ENCODE data around the gene SNRPA. TPM values are rescaled to one million over a fixed set of nuclear protein-coding genes. Genes with fewer than 3 reads are reported as not detected.
"Not testable (repeated sequence)": the region's sequence is repeated elsewhere in the genome, so short reads cannot be mapped to it uniquely, and the experiment has no call there.

SNRPA gene
- total RNA-seq, 4 donors from 2014 or later, result 52.8 to 92.7 (median 70.9) TPM

DNA sequence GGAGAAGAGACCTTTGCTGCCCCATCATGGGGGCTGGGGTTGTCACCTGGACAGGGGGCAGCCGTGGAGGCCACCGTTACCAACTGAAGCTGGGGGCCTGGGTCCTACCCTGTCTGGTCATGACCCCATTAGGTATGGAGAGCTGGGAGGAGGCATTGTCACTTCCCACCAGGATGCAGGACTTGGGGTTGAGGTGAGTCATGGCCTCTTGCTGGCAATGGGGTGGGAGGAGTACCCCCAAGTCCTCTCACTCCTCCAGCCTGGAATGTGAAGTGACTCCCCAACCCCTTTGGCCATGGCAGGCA is 57.0 kb downstream of the SNRPA start:
- Histone ChIP-seq H3K36me3 (peaks cover 4 to 32% (median 7%) of the 10 kb centered on the region in 3 donors), H3K9me3 (no peaks in the 10 kb centered on the region), H3K4me3 (no peak overlapping the region), H3K4me1 (peaks cover 0 to 92% (median 77%) of the 10 kb centered on the region in 4 donors), H3K27ac (peak overlapping the region in 2 of 4 donors; percentile 97 to 98), H3K27me3 (no peaks in the 10 kb centered on the region)
- WGBS, 2 donors, result 89% methylated on average over 2 of the region's 2 CpGs; no CpG with 5 or more reads in 1 of the 2 donors
- no peak for DNase-seq (ENCODE audit: low spot score in 2 of 2)
- TF ChIP-seq, protein P1, sequence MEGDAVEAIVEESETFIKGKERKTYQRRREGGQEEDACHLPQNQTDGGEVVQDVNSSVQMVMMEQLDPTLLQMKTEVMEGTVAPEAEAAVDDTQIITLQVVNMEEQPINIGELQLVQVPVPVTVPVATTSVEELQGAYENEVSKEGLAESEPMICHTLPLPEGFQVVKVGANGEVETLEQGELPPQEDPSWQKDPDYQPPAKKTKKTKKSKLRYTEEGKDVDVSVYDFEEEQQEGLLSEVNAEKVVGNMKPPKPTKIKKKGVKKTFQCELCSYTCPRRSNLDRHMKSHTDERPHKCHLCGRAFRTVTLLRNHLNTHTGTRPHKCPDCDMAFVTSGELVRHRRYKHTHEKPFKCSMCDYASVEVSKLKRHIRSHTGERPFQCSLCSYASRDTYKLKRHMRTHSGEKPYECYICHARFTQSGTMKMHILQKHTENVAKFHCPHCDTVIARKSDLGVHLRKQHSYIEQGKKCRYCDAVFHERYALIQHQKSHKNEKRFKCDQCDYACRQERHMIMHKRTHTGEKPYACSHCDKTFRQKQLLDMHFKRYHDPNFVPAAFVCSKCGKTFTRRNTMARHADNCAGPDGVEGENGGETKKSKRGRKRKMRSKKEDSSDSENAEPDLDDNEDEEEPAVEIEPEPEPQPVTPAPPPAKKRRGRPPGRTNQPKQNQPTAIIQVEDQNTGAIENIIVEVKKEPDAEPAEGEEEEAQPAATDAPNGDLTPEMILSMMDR (IDR thresholded peaks at IDR 0.05), result no peak
- TF ChIP-seq POLR2A (IDR thresholded peaks at IDR 0.05) (no peak), EP300 (IDR thresholded peaks at IDR 0.05) (no peak)

DNA sequence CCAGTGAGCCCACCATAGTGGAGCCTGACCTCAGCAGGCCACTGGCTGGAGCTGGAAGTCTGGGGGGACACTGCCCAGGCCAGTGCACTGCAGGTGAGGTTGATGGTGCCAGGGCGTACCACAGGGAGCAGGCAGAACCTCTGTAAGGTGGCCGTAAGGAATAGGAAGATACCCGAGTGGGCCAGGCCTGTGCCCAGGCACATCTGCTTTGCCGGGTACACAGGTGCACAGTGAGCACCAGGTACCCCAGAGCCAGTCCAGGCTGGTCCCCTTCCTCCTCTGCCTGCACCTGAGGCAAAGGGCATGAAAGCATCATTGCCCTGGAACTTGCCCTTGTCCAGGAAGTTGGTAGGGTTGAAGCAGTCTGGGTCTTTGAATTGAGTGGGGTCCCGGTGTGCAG is 57.5 kb downstream of the SNRPA start:
- 83 to 85% methylated on average over 4 to 5 of the region's 5 CpGs for WGBS, 2 donors
- Histone ChIP-seq H3K9me3 (no peaks in the 10 kb centered on the region), H3K4me3 (no peak overlapping the region), H3K27me3 (no peaks in the 10 kb centered on the region), H3K36me3 (peaks cover 4 to 32% (median 7%) of the 10 kb centered on the region in 3 donors), H3K27ac (peak overlapping the region in 2 of 4 donors; percentile 97 to 98), H3K4me1 (peaks cover 0 to 92% (median 74%) of the 10 kb centered on the region in 4 donors)
- TF ChIP-seq, protein P1 (IDR thresholded peaks at IDR 0.05), result no peak
- TF ChIP-seq EP300 (IDR thresholded peaks at IDR 0.05), result no peak
- TF ChIP-seq POLR2A (IDR thresholded peaks at IDR 0.05), result no peak
- no peak for DNase-seq (ENCODE audit: low spot score in 2 of 2)

DNA sequence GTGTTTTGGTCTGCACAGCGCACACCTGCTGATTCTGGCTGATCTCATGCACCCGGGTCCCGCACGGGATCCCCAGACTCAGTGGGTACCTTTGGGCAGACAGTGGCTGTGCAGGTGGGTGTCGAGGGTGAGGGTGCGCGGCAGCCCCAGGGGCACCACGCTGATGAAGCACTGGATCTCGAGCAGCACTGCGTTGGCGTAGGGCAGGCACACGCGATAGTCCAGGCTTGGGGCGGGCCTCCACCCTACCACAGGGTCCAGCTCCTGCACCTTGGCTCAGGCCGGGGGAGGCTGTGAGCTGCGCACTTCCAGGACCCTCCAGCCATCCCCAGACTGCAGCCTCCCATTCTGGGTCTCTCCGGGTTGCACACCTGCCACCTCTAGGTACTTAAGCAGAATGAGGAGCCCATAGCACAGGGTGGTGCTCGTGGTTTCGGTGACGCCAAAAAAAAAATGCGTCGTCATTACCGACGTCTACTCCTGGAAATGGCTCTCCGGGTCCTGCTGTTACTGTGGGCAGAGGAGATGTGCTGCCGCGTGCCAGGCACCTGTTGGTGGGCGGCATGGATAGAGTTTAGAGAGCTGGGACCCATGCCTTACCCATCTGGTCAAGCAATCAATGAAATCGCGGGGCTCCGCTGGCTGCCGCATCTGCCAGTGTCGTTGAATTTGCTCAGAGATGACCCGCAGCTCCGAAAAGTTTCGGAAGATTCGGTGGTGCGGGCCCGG is 58.5 kb downstream of the SNRPA start:
- no peak for DNase-seq (ENCODE audit: low spot score in 2 of 2)
- H3K36me3 ChIP-seq, result peaks cover 4 to 29% (median 7%) of the 10 kb centered on the region in 3 donors
- H3K27me3 ChIP-seq, result no peaks in the 10 kb centered on the region
- TF ChIP-seq EP300 (IDR thresholded peaks at IDR 0.05) (no peak), POLR2A (IDR thresholded peaks at IDR 0.05) (no peak)
- TF ChIP-seq, protein P1 (IDR thresholded peaks at IDR 0.05), result no peak
- peak overlapping the region in 2 of 4 donors; percentile 85 to 89 for H3K27ac ChIP-seq
- H3K9me3 ChIP-seq, result no peaks in the 10 kb centered on the region
- peak overlapping the region in 3 of 4 donors; percentile 32 to 54 (median 35) for H3K4me3 ChIP-seq
- peaks cover 0 to 92% (median 65%) of the 10 kb centered on the region in 4 donors for H3K4me1 ChIP-seq
- WGBS, 2 donors, result 92 to 93% methylated on average over 29 to 39 of the region's 39 CpGs

DNA sequence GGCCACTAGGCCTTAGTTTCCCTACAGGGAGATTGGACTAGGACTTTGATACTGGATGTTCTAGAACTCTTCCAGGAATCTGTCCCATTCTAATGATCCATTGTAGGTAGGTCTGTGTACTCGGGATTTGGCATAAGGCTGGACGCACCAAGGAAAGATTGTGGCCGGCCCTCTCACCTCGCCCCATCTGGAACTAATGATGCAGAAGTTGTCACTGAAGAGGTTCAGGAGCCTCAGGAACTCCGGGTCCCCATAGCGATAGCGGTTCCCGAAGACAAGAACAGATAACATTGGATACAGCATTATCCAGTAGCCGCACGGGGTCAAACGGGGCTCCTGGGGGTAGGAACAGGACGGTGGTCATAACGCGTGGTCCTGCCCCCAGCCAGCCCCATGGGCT is 59.2 kb downstream of the SNRPA start:
- Histone ChIP-seq H3K27ac (peak overlapping the region; percentile 36 to 89 (median 79)), H3K36me3 (peaks cover 4 to 27% (median 7%) of the 10 kb centered on the region in 3 donors), H3K9me3 (no peaks in the 10 kb centered on the region), H3K4me3 (peak overlapping the region; percentile 32 to 54 (median 39)), H3K27me3 (no peaks in the 10 kb centered on the region), H3K4me1 (peaks cover 0 to 88% (median 58%) of the 10 kb centered on the region in 4 donors)
- TF ChIP-seq EP300 (IDR thresholded peaks at IDR 0.05) (no peak), POLR2A (IDR thresholded peaks at IDR 0.05) (no peak)
- TF ChIP-seq, protein P1 (IDR thresholded peaks at IDR 0.05), result no peak
- DNase-seq (ENCODE audit: low spot score in 2 of 2), result no peak
- WGBS, 2 donors, result 45 to 60% methylated on average over 10 to 14 of the region's 14 CpGs

DNA sequence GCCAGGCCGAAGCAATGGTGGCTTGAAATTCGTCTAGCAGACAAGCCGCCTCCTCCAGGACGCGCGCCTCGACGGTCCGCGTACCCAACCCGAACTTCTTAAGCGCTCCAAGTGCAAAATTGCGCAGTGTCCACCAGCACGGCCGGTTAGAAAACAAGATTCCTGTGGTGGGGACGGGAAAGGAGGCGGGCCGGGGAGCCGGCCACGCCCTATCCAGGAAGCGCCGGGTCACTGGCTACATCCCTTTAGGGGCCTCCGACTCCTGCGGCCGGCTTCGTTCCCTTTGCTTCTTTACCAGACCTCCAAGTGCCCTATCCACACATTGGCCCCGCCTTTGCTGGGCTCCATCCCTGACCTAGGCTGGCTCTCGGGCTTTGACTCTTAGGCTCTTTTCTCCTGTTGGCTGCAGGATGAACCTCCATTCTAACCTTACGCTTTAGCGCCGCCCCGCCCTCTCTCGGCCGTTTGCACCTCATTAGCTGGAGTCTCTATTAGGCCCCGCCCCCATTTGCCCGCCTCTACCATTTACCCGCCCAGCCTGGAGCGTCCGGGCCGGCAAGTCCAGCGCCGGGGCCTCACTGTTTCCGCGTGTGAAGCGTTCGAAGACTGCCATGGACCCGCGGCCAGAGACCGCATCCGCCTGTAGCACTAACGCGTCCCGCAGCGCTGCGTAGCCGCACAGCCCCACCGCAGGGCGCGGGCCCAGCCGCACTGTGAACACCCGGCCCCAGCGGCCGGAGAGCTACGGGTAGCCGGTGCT is 59.8 kb downstream of the SNRPA start:
- peaks cover 0 to 81% (median 52%) of the 10 kb centered on the region in 4 donors for H3K4me1 ChIP-seq
- H3K36me3 ChIP-seq, result peaks cover 4 to 27% (median 7%) of the 10 kb centered on the region in 3 donors
- H3K27me3 ChIP-seq, H3K9me3 ChIP-seq: not testable (repeated sequence)
- peak; percentile 63 to 73 for DNase-seq (ENCODE audit: low spot score in 2 of 2)
- 3 to 4% methylated on average over 33 to 53 of the region's 65 CpGs for WGBS, 2 donors
- TF ChIP-seq EP300 (IDR thresholded peaks at IDR 0.05), result peak in 1 of 2 donors; percentile 59
- H3K27ac ChIP-seq, result peak overlapping the region; percentile 69 to 89 (median 79)
- peak overlapping the region; percentile 32 to 54 (median 39) for H3K4me3 ChIP-seq
